ENCODE results near the gene NDUFS7.

NDUFS7 gene

GRCh38 chr19:1399745-1400144 lies 16.0 kb downstream of the NDUFS7 start:
- no peak for TF ChIP-seq CTCF (IDR thresholded peaks at IDR 0.05)
- peaks cover 10% of the 10 kb centered on the region for H3K36me3 ChIP-seq
- H3K27ac ChIP-seq = no peak overlapping the region
- no peaks in the 10 kb centered on the region for H3K9me3 ChIP-seq
- peaks cover 56% of the 10 kb centered on the region for H3K27me3 ChIP-seq
- no peak overlapping the region for H3K4me3 ChIP-seq (ENCODE audit: low read depth in 1 of 2, low read length in 1 of 2)
- H3K4me1 ChIP-seq (ENCODE audit: control insufficient read depth in 1 of 2, insufficient read depth in 1 of 2, low read depth in 1 of 2, low read length in 1 of 2) = peaks cover 24 to 30% of the 10 kb centered on the region in 2 experiments

- Histone ChIP-seq H3K36me3 (peaks cover 2% of the 10 kb centered on the region), H3K27me3 (peaks cover 56% of the 10 kb centered on the region), H3K4me1 (ENCODE audit: control insufficient read depth in 1 of 2, insufficient read depth in 1 of 2, low read depth in 1 of 2, low read length in 1 of 2) (peaks cover 24 to 30% of the 10 kb centered on the region in 2 experiments), H3K27ac (no peak overlapping the region), H3K4me3 (ENCODE audit: low read depth in 1 of 2, low read length in 1 of 2) (peak overlapping the region; percentile 35 to 54), H3K9me3 (no peaks in the 10 kb centered on the region)
- no peak for TF ChIP-seq CTCF (IDR thresholded peaks at IDR 0.05)
Measured at GRCh38 chr19:1400281-1401137, 16.8 kb downstream of the NDUFS7 start.

GRCh38 chr19:1401138-1401888 lies 17.6 kb downstream of the NDUFS7 start, which contains the start of gene GAMT:
TSS of gene GAMT (minus strand) at chr19:1401542. CDS start at chr19:1401476, 66 bp downstream.
- H3K4me3 ChIP-seq (ENCODE audit: low read depth in 1 of 2, low read length in 1 of 2) = peak within 1 kb of the TSS; percentile 35 to 54
- peak; percentile 17 for TF ChIP-seq CTCF (IDR thresholded peaks at IDR 0.05)
- H3K27ac ChIP-seq = no peak within 1 kb of the TSS
- H3K9me3 ChIP-seq = no peaks in the 10 kb centered on the region
- H3K4me1 ChIP-seq (ENCODE audit: control insufficient read depth in 1 of 2, insufficient read depth in 1 of 2, low read depth in 1 of 2, low read length in 1 of 2) = peaks cover 24 to 30% of the 10 kb centered on the region in 2 experiments
- no peaks in the 10 kb centered on the region for H3K36me3 ChIP-seq
- H3K27me3 ChIP-seq = peaks cover 53% of the 10 kb centered on the region

GRCh38 chr19:1401889-1402217 lies 18.1 kb downstream of the NDUFS7 start:
- Histone ChIP-seq H3K27ac (no peak overlapping the region), H3K36me3 (no peaks in the 10 kb centered on the region), H3K9me3 (no peaks in the 10 kb centered on the region), H3K4me3 (ENCODE audit: low read depth in 1 of 2, low read length in 1 of 2) (peak overlapping the region; percentile 35 to 54), H3K27me3 (peaks cover 48% of the 10 kb centered on the region), H3K4me1 (ENCODE audit: control insufficient read depth in 1 of 2, insufficient read depth in 1 of 2, low read depth in 1 of 2, low read length in 1 of 2) (peaks cover 29 to 35% of the 10 kb centered on the region in 2 experiments)
- no peak for TF ChIP-seq CTCF (IDR thresholded peaks at IDR 0.05)

GRCh38 chr19:1402411-1403070 lies 18.8 kb downstream of the NDUFS7 start:
- TF ChIP-seq CTCF (IDR thresholded peaks at IDR 0.05) = no peak
- Histone ChIP-seq H3K27ac (no peak overlapping the region), H3K27me3 (peaks cover 48% of the 10 kb centered on the region), H3K4me3 (ENCODE audit: low read depth in 1 of 2, low read length in 1 of 2) (peak overlapping the region in 1 of 2 experiments; percentile 10), H3K36me3 (no peaks in the 10 kb centered on the region), H3K9me3 (no peaks in the 10 kb centered on the region), H3K4me1 (ENCODE audit: control insufficient read depth in 1 of 2, insufficient read depth in 1 of 2, low read depth in 1 of 2, low read length in 1 of 2) (peaks cover 31 to 37% of the 10 kb centered on the region in 2 experiments)

Data from neutrophil (primary cell).